Measurements from ENCODE around the gene AVPI1.

The AVPI1 gene

GRCh38 chr10:97718659-97719142 lies 31.7 kb upstream of the AVPI1 start:
- Histone ChIP-seq H3K9me2 (replicated peaks; ENCODE audit: insufficient read depth, low read length) (no peaks in the 10 kb centered on the region), H3K79me2 (ENCODE audit: low read length) (no peaks in the 10 kb centered on the region), H3K4me1 (ENCODE audit: low read length) (peaks cover 4% of the 10 kb centered on the region; the same call in 1 of the 2 replicates), H3K9me3 (replicated peaks; ENCODE audit: insufficient read depth, low read length) (no peaks in the 10 kb centered on the region), H3K36me3 (replicated peaks; ENCODE audit: insufficient read depth, low read length) (no peaks in the 10 kb centered on the region), H3K4me3 (ENCODE audit: low read length) (no peak overlapping the region), H3F3A (ENCODE audit: insufficient read depth, low read length) (no peaks in the 10 kb centered on the region), H4K20me1 (ENCODE audit: insufficient read depth, low read length) (no peaks in the 10 kb centered on the region), H3K27ac (ENCODE audit: low read length) (no peak overlapping the region), H3K4me2 (ENCODE audit: low read depth, low read length) (no peak overlapping the region), H2AFZ (ENCODE audit: low read length) (no peak overlapping the region), H3K9ac (ENCODE audit: low read length) (no peak overlapping the region), H3K27me3 (replicated peaks; ENCODE audit: insufficient read depth, low read length) (peaks cover 6% of the 10 kb centered on the region)
- TF ChIP-seq CTCF (IDR thresholded peaks at IDR 0.05; ENCODE audit: low read length) = no peak
- TF ChIP-seq EZH2 (optimal IDR thresholded peaks at IDR 0.05; ENCODE audit: low read depth, low read length) = no peak
- no peak for TF ChIP-seq EZH2phosphoT487 (IDR thresholded peaks at IDR 0.05; ENCODE audit: low read length)
- no peak for DNase-seq

- H3K4me1 ChIP-seq (ENCODE audit: low read length) = peaks cover 5% of the 10 kb centered on the region; the same call in 1 of the 2 replicates
- H3K9me2 ChIP-seq (replicated peaks; ENCODE audit: insufficient read depth, low read length) = no peaks in the 10 kb centered on the region
- H3K27ac ChIP-seq (ENCODE audit: low read length) = no peak overlapping the region
- no peaks in the 10 kb centered on the region for H4K20me1 ChIP-seq (ENCODE audit: insufficient read depth, low read length)
- H3K9me3 ChIP-seq (replicated peaks; ENCODE audit: insufficient read depth, low read length) = no peaks in the 10 kb centered on the region
- no peak for DNase-seq
- TF ChIP-seq EZH2phosphoT487 (IDR thresholded peaks at IDR 0.05; ENCODE audit: low read length) = no peak
- no peak for TF ChIP-seq CTCF (IDR thresholded peaks at IDR 0.05; ENCODE audit: low read length)
- TF ChIP-seq EZH2 (optimal IDR thresholded peaks at IDR 0.05; ENCODE audit: low read depth, low read length) = no peak
- H3K4me2 ChIP-seq (ENCODE audit: low read depth, low read length) = no peak overlapping the region
- H3K4me3 ChIP-seq (ENCODE audit: low read length) = no peak overlapping the region
- peaks cover 8% of the 10 kb centered on the region for H3K27me3 ChIP-seq (replicated peaks; ENCODE audit: insufficient read depth, low read length)
- H2AFZ ChIP-seq (ENCODE audit: low read length) = no peak overlapping the region
- H3F3A ChIP-seq (ENCODE audit: insufficient read depth, low read length) = no peaks in the 10 kb centered on the region
- H3K79me2 ChIP-seq (ENCODE audit: low read length) = no peaks in the 10 kb centered on the region
- no peak overlapping the region for H3K9ac ChIP-seq (ENCODE audit: low read length)
- H3K36me3 ChIP-seq (replicated peaks; ENCODE audit: insufficient read depth, low read length) = no peaks in the 10 kb centered on the region
Observed at GRCh38 chr10:97718178-97718577, 31.1 kb upstream of the AVPI1 start.

GRCh38 chr10:97717627-97718026 lies 30.6 kb upstream of the AVPI1 start:
- H2AFZ ChIP-seq (ENCODE audit: low read length) = no peak overlapping the region
- no peaks in the 10 kb centered on the region for H3K79me2 ChIP-seq (ENCODE audit: low read length)
- H3K27ac ChIP-seq (ENCODE audit: low read length) = no peak overlapping the region
- no peaks in the 10 kb centered on the region for H3K9me2 ChIP-seq (replicated peaks; ENCODE audit: insufficient read depth, low read length)
- H3K27me3 ChIP-seq (replicated peaks; ENCODE audit: insufficient read depth, low read length) = peaks cover 13% of the 10 kb centered on the region
- no peak overlapping the region for H3K4me3 ChIP-seq (ENCODE audit: low read length)
- no peak for DNase-seq
- peaks cover 7% of the 10 kb centered on the region; the same call in 1 of the 2 replicates for H3K4me1 ChIP-seq (ENCODE audit: low read length)
- H4K20me1 ChIP-seq (ENCODE audit: insufficient read depth, low read length) = no peaks in the 10 kb centered on the region
- H3F3A ChIP-seq (ENCODE audit: insufficient read depth, low read length) = no peaks in the 10 kb centered on the region
- no peak overlapping the region for H3K4me2 ChIP-seq (ENCODE audit: low read depth, low read length)
- no peak overlapping the region for H3K9ac ChIP-seq (ENCODE audit: low read length)
- TF ChIP-seq EZH2phosphoT487 (IDR thresholded peaks at IDR 0.05; ENCODE audit: low read length) (no peak), EZH2 (optimal IDR thresholded peaks at IDR 0.05; ENCODE audit: low read depth, low read length) (no peak), CTCF (IDR thresholded peaks at IDR 0.05; ENCODE audit: low read length) (no peak)
- H3K9me3 ChIP-seq (replicated peaks; ENCODE audit: insufficient read depth, low read length) = no peaks in the 10 kb centered on the region
- H3K36me3 ChIP-seq (replicated peaks; ENCODE audit: insufficient read depth, low read length) = no peaks in the 10 kb centered on the region
